Thyroid gland (tissue), 4 donors: Measurements from ENCODE around the gene TPRG1. TPM values are rescaled to one million over a fixed set of nuclear protein-coding genes. Genes with fewer than 3 reads are reported as not detected.

Experiments
- DNase-seq, 2 donors: peaks; one replicate each; pipeline ENCODE4 v3.0.0-alpha.2; 2019
- H3K27ac ChIP-seq, 3 donors: fragments of 200-600 bp; sonication (generic); 1 replicate in 2 of 3; 2 replicates in 1 of 3; pipeline ENCODE4 v1.5.1; 2016 to 2019; ENCODE audit warnings: mild to moderate bottlenecking in 1 of 3, moderate library complexity in 1 of 3
- H3K27me3 ChIP-seq: fragments of 200-600 bp; sonication (generic); one replicate; pipeline ENCODE4 v1.5.1; 2019
- H3K36me3 ChIP-seq, 2 donors: fragments of 200-600 bp; sonication (generic); one replicate each; pipeline ENCODE4 v1.5.1; 2016 to 2019
- H3K4me1 ChIP-seq, 2 donors: fragments of 200-600 bp; sonication (generic); one replicate each; pipeline ENCODE4 v1.5.1; 2017 to 2019
- H3K4me3 ChIP-seq, 3 donors: fragments of 200-600 bp; sonication (generic); replicated peaks in 1 of 3; 1 replicate in 2 of 3; 2 replicates in 1 of 3; pipeline ENCODE4 v1.5.1; 2016; ENCODE audit warnings: mild to moderate bottlenecking in 1 of 3
- H3K9me3 ChIP-seq: fragments of 200-600 bp; sonication (generic); one replicate; pipeline ENCODE4 v1.5.1; 2017
- POLR2A ChIP-seq, 2 donors: fragments of 450-650 bp; IDR thresholded peaks; one replicate each; pipeline ENCODE4 v1.6.1; 2017; ENCODE audit warnings: antibody characterized with exemption in 2 of 2, mild to moderate bottlenecking in 2 of 2, moderate library complexity in 1 of 2
- WGBS, 2 donors: methylation state at CpG; one replicate each; pipeline ENCODE4 v1.1.5; 2017; 5-methylcytosine and 5-hydroxymethylcytosine counted together
- intact Hi-C: fragments of 100-400 bp; cut with DNase I; formaldehyde crosslinking; loops from one replicate; pipeline ENCODE4 v1.15.1; 2023
- total RNA-seq, 4 donors: library from RNA; depleted of rRNA; stranded (reverse); fragments of >200 nt; gene quantifications; one replicate each; pipeline ENCODE4 v1.2.3, GENCODE V29; 2016
- TF ChIP-seq, protein P1 (sequence below), 6 experiments: fragments of 200-600 bp in 3 of 6; fragments of 450-650 bp in 3 of 6; sonication (generic) in 3 of 6; IDR thresholded peaks; one replicate each; pipeline ENCODE4 v1.5.1; 2016 to 2019; ENCODE audit warnings: antibody characterized with exemption in 6 of 6, mild to moderate bottlenecking in 2 of 6, inconsistent platforms in 1 of 6, moderate library complexity in 1 of 6

TPRG1 gene
- total RNA-seq, 4 donors from 2014 or later: 2.0 to 10.5 (median 5.7) TPM

DNA sequence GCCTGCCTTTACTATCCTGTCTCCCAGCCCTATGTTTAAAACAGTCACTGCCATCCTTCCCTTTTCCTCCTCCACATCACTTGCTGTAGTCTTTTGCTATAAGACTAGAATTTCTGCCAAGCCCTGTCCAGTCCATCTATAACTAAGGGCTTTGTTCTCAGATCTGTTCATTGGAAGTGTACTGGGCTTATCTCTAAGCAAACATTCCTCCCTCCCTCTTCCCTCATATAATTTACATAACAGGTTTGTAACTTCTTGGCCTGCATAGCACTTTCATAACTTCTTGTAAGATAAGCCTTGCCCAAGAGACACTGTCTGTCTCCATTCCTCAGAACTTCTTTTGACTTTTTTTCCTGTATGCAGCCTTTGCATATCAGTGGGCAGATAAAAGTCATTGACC lies 16.7 kb downstream of the TPRG1 start:
- no peak for DNase-seq
- Histone ChIP-seq H3K27me3 (no peaks in the 10 kb centered on the region), H3K27ac (no peak overlapping the region), H3K36me3 (no peaks in the 10 kb centered on the region), H3K9me3 (no peaks in the 10 kb centered on the region), H3K4me1 (peaks cover 5 to 15% of the 10 kb centered on the region in 2 donors), H3K4me3 (no peak overlapping the region)
- no peak for TF ChIP-seq POLR2A (IDR thresholded peaks at IDR 0.05)
- TF ChIP-seq, protein P1, sequence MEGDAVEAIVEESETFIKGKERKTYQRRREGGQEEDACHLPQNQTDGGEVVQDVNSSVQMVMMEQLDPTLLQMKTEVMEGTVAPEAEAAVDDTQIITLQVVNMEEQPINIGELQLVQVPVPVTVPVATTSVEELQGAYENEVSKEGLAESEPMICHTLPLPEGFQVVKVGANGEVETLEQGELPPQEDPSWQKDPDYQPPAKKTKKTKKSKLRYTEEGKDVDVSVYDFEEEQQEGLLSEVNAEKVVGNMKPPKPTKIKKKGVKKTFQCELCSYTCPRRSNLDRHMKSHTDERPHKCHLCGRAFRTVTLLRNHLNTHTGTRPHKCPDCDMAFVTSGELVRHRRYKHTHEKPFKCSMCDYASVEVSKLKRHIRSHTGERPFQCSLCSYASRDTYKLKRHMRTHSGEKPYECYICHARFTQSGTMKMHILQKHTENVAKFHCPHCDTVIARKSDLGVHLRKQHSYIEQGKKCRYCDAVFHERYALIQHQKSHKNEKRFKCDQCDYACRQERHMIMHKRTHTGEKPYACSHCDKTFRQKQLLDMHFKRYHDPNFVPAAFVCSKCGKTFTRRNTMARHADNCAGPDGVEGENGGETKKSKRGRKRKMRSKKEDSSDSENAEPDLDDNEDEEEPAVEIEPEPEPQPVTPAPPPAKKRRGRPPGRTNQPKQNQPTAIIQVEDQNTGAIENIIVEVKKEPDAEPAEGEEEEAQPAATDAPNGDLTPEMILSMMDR (IDR thresholded peaks at IDR 0.05): no peak
- intact Hi-C loops: no loop called here

DNA sequence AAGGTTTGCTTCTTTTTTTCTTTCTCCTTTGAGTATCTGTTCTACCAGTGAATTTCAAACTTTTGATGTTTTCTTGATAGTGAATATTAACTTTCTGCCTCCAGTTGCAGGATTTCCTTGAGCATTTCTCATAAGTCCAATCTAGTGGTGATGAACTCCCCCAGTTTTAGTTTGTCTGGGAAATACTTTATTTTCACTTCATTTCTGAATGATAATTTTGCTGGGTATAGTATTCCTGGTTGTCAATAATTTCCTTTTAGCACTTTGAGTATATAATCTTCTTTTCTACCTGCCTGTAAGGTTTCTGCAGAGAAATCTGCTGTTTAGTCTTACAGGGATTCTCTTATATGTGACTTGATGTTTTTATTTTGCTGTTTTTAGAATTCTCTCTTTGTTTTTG lies 21.0 kb downstream of the TPRG1 start:
- H3K27ac ChIP-seq: no peak overlapping the region
- no peak for TF ChIP-seq POLR2A (IDR thresholded peaks at IDR 0.05)
- TF ChIP-seq, protein P1 (IDR thresholded peaks at IDR 0.05): no peak
- no peak for DNase-seq
- intact Hi-C loops: no loop called here
- H3K36me3 ChIP-seq: no peaks in the 10 kb centered on the region
- H3K27me3 ChIP-seq: no peaks in the 10 kb centered on the region
- no peak overlapping the region for H3K4me3 ChIP-seq
- H3K4me1 ChIP-seq: peaks cover 0 to 10% of the 10 kb centered on the region in 2 donors
- no peaks in the 10 kb centered on the region for H3K9me3 ChIP-seq

DNA sequence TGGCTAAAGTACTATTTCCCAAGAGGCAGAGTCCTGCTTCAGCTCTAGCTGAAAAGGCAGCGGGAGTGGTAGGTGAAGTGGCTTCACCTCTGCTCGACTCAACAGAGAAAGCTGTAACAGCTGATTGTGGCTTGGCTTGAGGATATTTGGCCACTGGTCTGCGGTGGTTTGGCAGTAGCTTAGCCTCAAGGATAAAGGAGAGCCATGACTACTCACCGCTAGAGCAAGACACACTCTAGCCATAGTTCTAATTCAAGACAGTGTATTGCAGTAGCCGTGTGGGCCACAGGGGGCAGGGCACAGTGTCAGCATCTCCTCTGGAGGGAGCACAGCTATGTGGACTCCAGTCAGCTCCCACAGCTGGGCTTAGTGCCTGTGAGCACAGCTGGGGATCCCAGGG lies 23.5 kb downstream of the TPRG1 start:
- DNase-seq: no peak
- Histone ChIP-seq H3K27ac (no peak overlapping the region), H3K4me1 (no peaks in the 10 kb centered on the region), H3K27me3 (no peaks in the 10 kb centered on the region), H3K9me3 (no peaks in the 10 kb centered on the region), H3K4me3 (no peak overlapping the region), H3K36me3 (no peaks in the 10 kb centered on the region)
- intact Hi-C loops: no loop called here
- no peak for TF ChIP-seq POLR2A (IDR thresholded peaks at IDR 0.05)
- TF ChIP-seq, protein P1 (IDR thresholded peaks at IDR 0.05): no peak
- 83 to 86% methylated on average over 4 to 5 of the region's 5 CpGs for WGBS, 2 donors

DNA sequence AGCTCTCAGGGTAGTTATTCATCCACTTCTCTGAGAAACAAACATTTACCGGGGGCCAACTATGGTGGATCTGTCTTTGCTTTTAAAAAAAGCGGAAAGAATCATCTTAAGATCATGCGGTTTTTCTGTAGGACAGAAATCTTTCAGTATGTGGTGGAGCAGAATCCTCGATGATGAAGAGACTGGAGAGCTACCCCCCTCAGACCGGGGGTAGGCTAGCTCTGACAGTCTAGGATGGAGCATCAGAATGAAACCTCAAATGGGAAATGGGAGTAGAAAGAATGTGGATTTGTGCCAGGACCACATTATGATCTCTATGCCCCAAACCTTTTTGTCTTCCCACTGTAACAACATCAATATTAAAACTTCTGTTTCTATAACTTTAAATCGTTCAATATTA lies 30.3 kb downstream of the TPRG1 start:
- no peak for DNase-seq
- TF ChIP-seq, protein P1 (IDR thresholded peaks at IDR 0.05): no peak
- TF ChIP-seq POLR2A (IDR thresholded peaks at IDR 0.05): no peak
- intact Hi-C loops: no loop called here
- no peaks in the 10 kb centered on the region for H3K27me3 ChIP-seq
- no peak overlapping the region for H3K4me3 ChIP-seq
- no peak overlapping the region for H3K27ac ChIP-seq
- WGBS, 2 donors: 80 to 82% methylated on average over 6 of the region's 6 CpGs
- H3K4me1 ChIP-seq: no peaks in the 10 kb centered on the region
- H3K9me3 ChIP-seq: no peaks in the 10 kb centered on the region
- H3K36me3 ChIP-seq: no peaks in the 10 kb centered on the region

DNA sequence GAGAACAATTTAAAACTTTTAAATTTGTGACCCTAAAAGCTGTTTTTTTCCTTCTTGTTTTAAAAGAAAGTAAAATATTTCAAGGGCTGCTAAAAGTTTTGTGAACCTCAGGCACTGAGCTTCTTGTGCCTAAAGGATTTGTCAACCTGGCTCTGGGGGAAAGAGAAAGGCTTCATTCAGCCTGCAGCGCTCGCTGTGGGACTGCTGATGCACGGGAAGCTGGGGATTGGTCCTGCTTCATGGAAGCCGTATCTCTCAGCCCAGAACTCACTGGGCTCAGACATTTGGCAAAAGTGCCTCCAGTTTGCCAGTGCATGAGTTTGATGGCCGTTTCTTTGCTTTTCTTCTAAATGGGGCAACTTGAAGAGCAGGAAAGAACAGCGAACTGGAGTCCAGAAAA lies 30.8 kb downstream of the TPRG1 start:
- no peaks in the 10 kb centered on the region for H3K27me3 ChIP-seq
- intact Hi-C loops: no loop called here
- 56 to 58% methylated on average over 6 of the region's 6 CpGs for WGBS, 2 donors
- H3K27ac ChIP-seq: no peak overlapping the region
- TF ChIP-seq POLR2A (IDR thresholded peaks at IDR 0.05): no peak
- TF ChIP-seq, protein P1 (IDR thresholded peaks at IDR 0.05): no peak
- H3K36me3 ChIP-seq: no peaks in the 10 kb centered on the region
- DNase-seq: no peak
- H3K4me1 ChIP-seq: no peaks in the 10 kb centered on the region
- H3K4me3 ChIP-seq: no peak overlapping the region
- H3K9me3 ChIP-seq: no peaks in the 10 kb centered on the region
